ELR (cell line): Measurements from ENCODE around the gene LRRC28.
"Not testable (repeated sequence)": the region's sequence is repeated elsewhere in the genome, so short reads cannot be mapped to it uniquely, and the experiment has no call there.

Source experiments
- DNase-seq: peaks from one replicate; pipeline ENCODE4 v3.0.0-alpha.2; 2015; ENCODE audit warnings: low read depth

The LRRC28 gene

DNA sequence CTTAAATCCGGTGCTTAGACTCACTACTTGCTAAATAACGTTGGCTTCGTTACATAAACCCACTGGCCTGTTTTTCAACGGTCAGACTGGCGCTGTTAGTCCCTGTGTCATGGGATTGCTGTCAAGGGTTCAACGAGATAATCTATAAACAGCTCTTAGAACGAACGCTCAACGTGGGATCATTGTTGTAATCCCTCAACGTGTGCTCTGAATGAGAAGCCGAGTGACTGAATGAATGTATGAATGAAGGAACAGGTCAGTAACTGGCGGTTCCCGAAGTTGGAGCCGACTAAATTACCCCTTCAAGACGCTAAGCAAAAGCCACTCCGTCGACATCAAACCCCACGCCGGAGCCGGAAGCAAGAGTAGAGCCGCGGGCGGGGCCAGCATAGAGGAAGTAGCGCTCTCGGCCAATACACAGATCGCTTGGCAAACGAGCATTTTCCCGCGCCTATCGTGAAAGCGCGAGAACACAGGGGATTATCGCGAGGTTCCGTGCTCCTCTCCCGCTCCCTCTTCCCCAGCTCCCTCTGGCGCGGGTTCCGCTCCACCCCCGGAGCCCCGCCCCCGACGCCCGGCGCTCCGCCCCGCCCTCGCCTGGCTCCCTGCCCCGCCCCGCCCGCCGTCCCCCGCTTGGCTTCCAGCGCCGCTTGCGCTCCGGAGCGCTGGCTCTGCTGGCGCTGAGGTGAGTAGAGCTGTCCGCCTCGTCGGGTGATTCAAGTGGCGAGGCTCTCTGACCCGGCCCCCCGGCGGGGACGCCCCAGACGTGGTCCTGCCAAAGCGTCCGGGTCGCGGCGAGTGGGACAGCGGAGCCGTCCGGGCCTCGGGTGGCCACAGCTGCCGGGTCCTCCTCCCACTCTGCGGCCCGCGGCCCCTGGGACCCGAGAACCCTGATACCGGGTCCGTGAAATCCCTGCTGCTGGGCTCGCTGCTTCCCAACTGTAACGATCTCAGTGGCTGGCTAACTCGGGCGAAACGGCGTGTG, at the start of gene LRRC28:
TSS of gene LRRC28 (plus strand) at position 625 of the 985 bp plus-strand sequence. CDS start 4,477 bp downstream, outside the sequence.
- peak; percentile 99 for DNase-seq

DNA sequence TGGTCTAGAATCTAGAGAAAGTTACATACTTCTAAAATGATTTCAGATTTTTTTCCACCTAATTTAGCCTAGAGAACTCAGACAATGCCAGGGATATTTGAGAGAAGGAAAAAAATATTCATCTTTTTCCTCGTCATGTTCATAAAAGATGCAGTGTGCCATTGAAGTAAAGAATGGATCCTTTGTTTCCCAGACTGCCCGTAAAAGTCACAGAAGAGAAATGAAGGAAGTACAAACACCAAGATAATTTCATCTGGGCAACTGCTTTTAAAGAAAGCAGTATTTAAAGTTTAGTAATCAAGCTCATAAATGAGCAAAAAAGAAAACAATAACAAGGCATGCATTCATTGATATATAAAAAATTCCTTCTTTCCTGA, 49.1 kb upstream of the LRRC28 start:
- DNase-seq = no peak

DNA sequence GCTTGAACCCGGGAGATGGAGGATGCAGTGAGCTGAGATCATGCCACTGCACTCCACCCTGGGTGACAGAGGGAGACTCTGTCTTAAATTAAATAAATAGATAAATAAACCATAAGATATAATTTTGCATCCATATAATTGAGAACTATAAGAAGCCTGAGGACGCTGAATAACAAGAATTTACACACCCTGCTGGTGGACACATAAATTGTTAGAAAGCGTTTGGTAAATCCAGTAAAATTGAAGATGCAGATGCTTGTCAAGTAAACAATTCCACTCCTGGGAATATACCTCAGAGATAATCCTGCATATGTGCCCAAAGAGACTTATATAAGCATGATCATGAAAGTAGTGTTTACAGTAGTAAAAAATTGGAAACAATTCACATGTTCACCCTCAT, 43.6 kb upstream of the LRRC28 start:
- DNase-seq = no peak

DNA sequence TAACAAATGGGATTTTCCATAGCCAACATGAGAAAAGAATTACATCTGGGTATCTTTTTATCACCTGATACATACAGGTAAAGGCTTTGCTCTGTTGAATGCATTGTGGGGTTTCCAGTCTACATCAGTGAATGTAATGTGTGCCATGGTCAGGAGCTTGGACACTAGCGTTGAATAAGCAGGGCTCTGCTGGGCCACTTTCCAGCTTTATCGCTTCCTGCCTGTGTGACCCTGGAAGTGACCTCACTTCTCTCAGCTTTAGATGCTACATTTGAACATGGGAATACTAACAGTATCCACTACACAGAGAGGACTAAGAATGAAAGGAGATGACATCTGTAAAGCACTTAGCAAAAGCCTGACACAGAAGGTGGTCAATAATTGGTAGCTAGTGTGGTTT, 42.0 kb upstream of the LRRC28 start:
- DNase-seq = no peak

DNA sequence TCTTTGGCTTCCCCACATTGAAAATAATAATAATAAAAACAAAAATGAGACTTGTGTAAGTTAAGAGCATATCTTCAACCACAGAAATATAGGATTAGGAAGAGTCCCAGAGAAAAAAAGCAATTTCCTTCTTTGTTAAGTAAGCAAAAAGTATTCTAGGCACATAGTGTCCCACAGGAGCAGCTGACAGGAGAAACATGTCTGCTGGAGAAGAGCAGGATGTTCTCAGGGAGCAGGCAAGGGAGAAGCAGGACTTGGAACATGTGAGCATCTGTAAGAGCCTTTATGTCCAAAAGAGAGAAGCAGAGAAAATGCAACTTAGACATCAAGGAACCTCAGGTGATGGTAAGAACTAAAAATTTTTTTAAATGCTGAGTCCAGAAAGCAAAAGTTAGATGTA, 40.9 kb upstream of the LRRC28 start:
- DNase-seq = no peak

DNA sequence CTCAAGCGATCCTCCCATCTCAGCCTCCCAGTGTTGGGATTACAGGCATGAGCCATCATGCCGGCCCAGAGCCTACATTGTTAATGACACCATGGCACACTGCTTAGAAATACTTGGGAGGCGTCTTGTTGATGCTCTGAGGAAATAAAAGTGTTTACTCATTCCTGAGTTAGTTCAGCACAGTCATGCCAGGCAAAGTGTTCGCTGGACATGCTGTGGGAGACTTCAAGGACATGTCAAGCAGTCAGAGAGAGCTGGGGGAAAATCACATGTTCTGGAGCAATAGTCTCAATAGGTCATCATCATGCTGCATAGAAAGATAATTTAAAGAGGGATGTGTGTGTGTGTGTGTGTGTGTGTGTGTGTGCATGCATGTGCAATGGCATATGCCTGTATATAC, 39.4 kb upstream of the LRRC28 start:
- peak; percentile 36 for DNase-seq

DNA sequence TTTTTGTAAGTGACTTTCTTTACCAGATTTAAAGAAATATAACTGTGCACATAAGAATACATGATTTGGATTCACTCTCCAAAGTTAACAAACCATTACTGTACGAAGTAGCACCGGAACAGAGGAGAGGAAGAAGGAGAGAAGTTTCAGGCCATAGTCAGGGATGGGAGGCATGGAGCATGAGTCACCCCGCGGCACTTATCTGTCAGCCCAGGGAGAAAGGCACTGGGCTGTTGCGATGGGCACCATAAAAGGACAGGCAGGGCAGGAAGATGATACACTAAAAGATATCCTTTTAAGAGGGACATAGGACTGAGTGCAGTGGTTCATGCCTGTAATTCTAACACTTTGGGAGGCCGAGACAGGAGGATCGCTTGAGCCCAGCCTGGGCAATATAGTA, 38.9 kb upstream of the LRRC28 start:
- DNase-seq = peak; percentile 69

DNA sequence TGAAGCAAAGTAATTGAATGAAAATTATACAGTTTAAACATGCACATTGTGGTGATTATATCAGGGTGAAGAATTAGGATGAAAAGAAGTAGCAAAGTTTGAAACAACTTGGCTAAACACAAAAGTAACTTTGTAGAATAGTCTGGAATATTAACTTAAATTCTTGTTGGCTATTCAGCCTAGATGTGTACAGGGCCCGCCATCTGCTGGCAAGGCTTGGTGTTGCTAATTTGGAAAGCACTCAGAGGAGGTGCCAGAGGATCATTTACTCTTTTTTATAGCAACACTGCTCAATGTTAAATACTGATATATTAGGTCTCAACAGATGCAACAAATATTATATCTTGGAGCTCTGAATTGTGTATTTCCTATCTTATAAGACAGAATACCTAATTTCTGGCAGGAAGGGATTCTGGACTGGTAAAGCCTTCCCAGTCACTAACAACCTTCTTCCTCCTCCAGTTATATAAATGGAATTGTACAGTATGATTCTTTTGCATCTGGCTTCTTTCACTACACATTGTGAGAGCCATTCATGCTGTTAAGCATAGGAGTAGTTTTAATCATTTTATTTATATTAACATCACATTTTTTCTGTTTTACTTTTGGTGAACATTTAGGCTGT, 38.0 kb upstream of the LRRC28 start:
- peak; percentile 73 for DNase-seq

DNA sequence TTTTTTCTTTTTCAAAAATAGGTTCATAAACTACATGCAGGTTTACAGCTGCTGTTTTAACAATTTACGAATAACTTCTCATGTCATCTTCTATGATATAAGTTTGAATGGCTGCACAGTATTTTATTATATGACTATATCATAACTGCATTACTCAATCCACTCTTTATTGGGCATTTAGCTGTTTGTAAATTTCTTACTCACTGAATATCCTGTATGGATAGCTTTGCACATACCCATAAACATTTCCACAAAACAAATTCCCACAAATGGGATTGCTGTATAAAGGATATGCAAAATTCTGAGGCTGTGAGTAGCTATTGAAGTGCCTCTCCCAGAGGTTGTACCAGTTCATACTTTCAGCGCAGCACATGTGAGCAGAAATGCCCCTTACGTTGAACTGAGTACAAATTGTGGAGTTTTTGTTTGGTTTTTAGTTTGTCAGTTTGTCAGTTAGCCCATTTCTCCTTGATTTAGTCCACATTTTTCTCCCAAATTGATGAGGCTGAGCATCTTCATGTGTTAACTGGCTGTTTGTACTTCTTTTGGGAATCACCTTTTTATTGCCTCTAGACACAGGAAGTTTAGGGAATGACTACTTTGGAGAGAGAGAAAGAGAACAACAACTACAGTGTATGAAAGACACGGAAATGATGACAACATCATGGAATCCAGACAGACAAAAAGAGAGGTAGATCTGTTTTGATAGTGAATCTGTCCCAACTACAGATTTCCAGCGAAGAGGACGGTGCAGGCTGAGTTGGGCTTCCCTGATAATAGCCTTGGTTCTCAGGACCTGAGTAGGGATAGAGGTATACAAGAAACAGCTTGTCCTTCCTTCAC, 26.7 kb upstream of the LRRC28 start:
- DNase-seq = no peak

DNA sequence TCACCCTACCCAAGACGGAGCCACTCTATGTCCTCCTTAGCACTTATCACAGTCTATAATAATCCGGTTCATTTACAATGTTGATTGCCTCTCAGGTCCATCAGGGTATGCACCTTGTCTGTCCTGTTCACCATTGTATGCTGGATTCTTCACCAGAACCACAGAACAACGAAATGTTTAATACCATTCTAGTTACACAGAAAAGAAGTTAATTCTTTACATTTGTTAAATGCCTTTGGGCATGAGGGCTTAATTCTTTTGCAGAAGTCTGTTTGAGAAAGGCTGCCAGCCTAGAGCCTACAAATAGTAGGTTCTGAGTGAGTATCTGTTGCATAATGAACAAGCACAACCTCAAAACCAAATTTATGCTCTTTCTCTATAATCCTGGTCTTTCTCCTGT, 24.5 kb upstream of the LRRC28 start:
- DNase-seq = no peak

DNA sequence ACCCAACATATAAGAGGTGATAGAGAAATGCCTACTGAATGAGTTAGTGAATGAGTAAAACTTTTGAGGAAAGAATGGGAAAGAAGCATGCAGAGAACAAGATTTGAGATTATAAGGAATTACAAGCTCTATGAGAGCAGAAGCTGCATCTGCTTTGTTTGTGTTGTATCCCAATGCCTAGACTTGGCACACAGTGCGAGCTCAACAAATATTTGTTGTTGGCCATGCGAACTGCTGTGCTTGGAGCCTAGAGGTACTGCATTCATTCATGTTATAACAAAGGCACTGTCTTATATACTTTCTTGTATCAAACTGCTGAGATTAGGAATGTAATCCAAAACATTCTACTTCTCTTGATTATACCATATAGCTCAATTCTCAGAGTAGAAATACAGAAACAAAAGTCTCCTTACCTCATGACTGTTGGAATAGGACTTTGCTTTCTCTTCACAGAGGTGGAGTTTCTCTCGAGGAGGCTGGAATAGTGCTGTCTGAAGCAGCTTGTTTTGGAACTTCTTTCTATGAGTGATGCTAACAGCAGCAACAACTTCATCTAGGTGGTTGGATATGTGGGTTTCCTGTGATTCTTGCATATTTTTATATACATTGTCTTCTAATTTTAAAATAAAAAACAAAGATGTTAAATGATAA, 23.0 kb upstream of the LRRC28 start:
- no peak for DNase-seq

DNA sequence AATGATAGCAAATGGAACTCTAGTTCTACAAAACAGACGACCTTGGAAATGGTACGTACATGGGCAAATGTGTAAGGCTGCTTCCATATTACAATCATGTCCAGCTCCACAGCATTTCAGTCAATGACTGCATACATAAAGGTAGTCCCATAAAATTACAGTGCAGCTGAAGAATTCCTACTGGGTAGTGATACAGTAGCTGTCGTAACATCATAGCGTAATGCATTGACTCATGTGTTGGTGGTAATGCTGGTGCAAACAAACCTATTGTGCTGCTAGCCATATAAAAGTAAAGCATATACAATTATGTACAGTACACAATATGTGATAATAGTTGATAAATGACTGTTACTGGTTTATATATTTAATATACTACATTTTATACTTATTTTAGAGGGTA, 20.4 kb upstream of the LRRC28 start:
- peak; percentile 13 for DNase-seq

DNA sequence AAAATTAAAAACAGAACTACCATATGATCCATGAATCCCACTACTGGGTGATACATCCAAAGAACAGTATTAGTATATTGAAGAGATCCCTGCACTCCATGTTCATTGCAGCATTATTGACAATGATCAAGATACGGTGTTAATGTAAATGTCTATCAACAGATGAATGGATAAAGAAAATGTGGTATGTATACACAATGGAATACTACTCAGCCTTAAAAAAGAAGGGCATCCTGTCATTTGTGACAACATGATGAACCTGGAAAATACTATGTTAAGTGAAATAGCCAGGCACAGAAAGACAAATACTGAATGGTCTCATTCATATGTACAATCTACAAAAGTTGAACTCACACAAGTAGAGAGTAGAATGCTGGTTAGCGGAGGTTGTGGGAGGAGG, 18.5 kb upstream of the LRRC28 start:
- DNase-seq = no peak

DNA sequence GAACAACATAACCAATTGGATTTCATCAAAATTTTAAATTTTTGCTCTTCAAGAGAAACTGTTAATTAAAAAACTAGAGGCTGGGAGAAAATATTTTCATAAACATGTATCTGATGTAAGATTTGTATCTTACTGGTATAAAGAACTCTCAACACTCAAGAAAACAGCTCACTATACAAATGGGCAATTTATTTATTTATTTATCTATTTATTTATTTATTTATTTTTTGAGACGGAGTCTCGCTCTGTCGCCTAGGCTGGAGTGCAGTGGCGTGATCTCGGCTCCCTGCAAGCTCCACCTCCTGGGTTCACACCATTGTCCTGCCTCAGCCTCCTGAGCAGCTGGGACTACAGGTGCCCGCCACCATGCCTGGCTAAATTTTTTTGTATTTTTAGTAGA, 17.1 kb upstream of the LRRC28 start:
- not testable (repeated sequence) for DNase-seq

DNA sequence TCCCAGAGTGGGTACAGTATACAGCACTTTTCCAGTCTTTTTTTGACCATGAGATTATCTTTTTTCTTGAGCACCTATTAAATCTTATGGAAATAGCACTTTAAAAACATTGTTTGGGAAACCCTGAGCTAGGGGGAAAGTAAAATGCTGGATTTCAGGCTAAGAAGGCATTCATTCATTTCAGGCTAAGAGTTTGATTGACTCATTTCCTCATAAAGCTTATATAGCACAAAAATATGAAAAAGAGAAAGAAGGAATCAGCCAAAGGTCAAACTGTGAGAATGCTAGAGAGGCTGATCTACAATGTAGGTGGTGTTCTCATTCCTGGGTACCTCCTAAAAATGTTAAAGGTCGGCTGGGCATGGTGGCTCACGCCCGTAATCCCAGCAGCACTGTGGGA, 12.4 kb upstream of the LRRC28 start:
- no peak for DNase-seq

DNA sequence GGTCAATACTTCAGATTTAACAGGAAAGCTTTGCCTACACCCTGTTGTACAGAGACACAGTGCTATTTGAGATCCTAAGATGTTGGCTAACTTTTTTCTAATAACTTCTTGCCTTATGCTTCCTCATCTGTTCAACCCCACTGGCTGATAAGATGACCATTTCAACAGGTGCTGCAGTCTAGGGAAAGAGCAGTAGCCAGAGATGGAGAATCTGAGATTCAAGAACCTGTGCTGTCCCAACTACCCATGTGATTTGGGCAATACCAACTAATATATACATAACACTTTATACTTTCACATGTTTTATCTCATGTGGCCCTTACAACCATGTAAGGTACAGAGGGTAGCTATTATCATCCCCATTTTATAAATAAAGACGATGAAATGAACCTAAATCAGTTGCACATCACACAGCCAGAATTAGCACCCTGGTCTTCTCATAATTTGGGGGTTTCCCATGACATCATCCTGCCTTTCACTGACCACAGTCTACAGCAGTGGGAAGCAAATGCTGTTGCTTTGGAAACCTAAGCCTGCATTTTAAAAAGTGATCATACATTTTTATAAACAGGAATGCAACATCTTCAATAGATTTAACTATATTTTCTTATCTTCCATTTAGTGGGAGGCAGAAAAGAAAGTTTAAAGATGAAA, 11.6 kb upstream of the LRRC28 start:
- peak; percentile 31 for DNase-seq

DNA sequence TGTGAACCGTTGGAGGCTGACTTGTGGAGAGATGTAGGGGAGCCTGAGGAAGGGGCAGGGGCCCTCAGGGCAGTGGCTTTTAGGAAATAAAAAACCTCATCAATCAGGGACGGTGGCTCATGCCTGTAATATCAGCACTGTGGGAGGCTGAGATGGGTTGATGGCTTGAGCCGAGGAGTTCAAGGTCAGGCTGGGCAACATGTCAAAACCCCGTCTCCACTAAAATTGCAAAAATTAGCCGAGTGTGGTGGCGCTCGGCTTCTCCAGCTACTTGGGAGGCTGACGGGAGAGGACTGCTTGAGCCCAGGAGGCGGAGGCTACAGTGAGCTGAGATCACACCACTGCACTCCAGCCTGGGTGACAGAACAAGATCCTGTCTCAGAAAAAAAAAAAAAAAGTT, 9.5 kb upstream of the LRRC28 start:
- DNase-seq = no peak

DNA sequence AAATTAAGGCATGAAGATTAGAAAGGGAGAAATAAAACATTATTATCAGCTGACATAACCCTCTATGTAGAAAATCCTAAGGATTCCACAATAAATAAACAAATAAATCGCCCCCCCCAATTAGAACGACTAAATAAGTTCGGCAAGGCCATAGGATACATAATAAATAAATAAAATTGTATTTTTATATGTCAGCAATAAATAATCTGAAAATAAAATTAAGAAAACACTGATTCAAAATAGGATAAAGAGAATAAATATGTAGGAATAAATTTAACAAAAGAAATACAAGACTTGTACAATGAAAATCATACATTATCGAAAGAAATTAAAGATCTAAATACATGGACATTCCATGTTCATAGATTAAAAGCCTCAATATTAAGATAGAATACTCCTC, 7.0 kb upstream of the LRRC28 start:
- no peak for DNase-seq

DNA sequence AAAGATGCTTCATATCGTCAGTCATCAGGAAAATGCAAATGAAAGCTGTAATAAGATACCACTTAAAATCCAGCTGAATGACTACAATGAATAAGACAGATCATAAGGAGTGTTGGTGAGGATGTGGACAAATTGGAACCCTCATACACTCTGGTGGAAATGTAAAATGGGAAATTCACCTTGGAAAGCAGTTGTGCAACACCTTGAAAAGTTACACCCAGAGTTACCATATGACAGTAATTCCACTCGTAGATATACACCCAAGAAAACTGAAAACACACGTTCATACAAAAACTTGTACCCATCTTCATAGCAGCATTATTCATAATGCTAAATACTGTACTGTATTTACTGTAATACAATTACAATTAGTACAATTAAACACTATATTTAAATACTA, 4.2 kb upstream of the LRRC28 start:
- DNase-seq = no peak

DNA sequence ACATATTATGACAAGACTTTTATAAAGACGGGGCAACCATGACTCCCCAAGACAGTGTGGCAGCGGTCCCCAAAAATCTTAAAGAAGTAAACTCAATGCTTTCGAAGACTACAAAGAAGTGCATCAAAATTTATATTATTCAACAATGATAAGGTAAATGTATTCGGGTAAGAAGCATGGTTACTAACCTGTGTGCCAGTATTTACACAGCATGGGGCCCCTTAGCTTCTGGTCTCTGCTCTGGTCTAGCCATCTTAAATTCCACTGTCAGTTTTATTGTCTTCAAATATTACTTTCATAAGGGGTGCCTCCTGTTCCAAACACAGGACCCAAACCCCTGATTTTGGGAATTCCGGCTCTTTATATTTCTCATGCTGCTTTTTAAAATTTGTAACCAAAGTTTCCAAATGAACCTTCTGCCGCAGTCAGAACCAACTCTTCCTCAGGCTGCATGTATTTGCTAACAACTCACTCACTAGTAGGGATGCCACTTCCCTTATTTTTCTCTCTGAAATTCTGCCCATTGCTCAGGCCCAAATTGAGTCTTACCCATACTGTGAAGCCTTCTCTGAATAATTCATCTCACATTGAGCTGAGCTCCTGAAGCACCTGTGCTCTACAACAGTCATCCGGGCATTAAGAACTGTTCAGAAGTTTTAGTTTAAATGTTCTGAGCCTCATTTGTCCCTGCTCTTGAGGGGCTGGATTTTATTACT, 3.1 kb upstream of the LRRC28 start:
- no peak for DNase-seq
